Retina (tissue), 1 donor: ENCODE measurements around the gene C4orf17.
A peak's percentile ranks its signal among the peaks of the same experiment; 100 is the strongest.

Experiments
- DNase-seq: peaks from one replicate; pipeline ENCODE4 v3.0.0-alpha.2; 2016

Gene C4orf17

DNA sequence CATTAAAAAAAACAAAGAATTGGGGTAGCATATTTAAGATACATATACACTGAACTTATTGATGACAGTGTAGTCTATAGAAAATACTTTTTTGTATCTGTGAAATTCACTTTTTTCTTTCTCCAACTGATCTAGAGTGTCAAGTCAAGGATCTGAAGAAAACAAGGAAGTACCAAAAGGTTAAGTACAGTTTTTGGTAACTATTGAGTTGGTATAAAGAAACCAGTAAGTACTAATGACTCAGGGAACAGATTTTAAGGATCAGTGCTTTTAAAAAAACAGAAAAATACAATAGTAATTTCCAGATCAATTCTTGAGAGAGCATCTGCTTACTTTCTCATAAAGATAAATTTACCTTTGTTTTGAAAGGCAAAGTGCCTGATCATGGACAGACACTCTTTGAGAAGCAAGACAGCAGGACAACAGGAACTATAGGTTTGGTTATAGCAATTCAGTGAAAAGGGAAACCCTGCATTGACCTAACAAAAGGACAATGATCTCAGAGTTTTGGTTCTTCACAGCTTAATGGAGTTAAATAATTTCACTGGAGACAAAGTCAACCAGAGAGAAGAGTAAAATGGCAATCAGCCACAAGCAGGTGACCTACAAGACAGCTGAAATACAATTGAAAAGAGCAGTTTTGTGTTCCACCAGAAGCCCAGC is 29.6 kb downstream of the C4orf17 start:
- DNase-seq: no peak

DNA sequence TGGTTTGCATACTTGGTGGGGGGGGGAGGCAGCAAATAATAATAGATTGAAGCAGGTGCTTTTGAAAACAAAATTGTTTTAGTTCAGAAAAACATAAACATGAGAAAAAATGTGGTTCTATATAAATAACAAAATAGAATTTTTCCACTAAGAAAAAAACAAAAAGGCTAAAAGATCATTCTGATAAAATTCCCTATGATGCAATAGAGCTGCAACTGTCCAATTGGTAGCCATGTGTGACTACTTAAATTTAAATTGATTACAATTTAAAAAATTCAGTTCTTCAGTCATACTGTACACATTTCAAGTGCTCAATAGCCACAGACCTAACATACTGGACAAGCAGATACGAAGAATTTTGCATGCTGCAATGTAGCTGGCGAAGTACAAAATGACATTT is 42.1 kb downstream of the C4orf17 start:
- no peak for DNase-seq

DNA sequence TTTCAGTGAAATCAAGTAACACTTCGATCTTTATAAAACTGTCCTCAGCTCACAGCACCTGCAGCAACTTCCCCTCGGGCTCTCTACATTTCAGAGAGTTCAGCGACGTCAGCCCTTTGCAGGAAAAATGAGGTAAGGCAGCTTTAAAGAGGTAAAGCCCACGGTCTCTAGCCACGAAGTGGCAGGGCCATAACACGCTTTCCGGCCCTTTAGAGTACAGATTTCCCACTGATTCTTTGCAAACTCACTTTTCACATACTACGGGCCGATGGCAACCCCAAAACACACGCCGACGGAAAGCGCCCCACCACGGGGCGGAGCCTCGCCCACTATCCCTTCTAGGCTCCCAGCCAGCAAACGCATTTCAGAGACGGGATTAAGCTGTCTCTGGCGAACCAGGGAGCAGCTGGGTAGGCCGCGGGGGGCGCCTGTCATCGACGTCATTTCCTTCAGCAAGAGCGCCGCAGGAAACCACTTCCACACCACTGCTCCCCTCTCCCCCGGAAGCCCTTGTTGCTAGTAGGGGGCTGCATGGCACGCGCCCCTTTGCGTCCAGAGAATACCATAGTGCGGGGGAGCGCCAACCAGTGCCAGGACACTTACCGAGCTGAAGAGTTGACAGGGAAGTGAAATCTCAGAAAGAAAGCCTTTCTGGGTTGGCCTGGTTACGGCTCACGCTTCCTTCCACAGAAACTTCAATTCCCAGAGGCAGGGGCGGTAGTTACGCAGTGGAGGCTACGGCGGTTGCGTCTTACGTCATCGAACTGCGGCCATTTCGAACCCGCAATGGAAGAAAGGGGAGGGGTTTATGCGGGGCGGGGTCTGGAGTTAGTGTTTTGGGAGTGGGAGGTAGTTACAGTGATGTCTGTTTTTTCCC is 52.7 kb downstream of the C4orf17 start, which contains the start of gene TRMT10A:
Gene TRMT10A (minus strand): TSS at position 730 of the 877 bp plus-strand sequence. CDS start 4,701 bp downstream, outside the sequence.
- peak; percentile 100 for DNase-seq

DNA sequence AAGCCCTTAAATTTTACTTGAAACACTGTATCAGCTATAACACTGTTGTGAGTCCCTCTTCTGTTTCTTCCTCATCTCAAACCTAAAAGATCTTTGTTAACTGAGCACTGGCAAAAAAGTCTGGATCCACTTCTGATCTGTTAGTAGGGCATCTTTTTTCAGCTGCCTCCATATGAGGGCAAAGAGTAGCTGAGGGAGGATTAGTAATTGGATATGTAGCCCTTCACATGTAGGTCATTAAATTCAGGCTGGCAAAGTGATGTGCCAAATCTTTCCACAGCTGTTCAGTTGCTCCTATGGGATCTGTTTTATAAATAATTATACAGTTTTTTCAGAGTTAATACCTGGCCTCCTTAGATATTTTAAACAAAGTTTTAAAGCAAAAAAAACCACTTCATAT is 54.1 kb downstream of the C4orf17 start:
- DNase-seq: no peak

DNA sequence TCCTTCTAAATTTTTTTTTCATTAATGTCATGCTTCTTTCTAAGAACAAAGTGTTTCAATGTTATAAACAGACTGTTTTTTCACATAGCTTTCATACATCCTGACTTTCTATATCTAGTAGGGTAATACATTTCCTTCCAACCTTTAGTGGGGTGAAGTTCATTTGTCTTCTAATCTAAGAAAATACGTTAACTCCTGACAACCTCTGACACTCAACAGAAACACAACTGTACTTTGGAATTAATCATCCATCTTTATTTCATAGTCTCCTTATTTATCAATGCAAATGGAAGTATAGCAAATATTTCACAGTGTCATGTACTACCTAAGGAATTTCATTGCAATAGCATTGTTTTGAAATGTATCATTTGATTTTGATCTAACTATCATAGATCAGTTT is 61.1 kb downstream of the C4orf17 start:
- DNase-seq: no peak

DNA sequence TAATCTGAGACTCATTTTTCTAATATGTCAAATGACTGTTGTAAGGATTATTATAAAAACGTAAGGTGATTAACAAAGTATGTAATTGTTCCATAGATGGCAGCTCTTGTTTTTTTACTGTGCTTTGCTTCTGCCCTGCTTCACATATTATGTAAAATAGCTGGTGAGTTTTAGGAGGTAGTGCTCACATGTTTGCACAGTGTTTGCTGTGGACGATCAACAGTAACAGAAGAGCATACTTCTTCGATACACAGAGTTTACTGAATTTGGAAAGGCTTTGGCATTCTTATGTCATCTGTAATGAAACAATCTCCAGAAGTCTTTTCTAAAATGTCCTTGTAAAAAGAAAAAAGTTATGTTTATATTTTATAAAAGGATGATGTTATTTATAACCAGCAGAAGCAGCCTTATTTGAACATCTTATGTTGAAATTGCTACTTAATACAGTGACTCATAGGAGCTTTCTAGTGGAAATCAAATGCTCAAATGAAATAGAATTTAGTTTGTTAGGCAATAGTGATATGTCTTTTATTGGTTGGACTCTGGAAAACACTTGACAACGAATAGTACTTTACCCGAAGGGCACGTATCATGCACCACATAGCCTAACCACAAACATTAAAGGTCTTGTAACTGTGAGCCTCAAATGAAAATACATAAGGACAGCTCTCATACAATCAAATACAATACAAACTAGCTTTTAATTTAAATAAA is 61.9 kb downstream of the C4orf17 start:
- no peak for DNase-seq

DNA sequence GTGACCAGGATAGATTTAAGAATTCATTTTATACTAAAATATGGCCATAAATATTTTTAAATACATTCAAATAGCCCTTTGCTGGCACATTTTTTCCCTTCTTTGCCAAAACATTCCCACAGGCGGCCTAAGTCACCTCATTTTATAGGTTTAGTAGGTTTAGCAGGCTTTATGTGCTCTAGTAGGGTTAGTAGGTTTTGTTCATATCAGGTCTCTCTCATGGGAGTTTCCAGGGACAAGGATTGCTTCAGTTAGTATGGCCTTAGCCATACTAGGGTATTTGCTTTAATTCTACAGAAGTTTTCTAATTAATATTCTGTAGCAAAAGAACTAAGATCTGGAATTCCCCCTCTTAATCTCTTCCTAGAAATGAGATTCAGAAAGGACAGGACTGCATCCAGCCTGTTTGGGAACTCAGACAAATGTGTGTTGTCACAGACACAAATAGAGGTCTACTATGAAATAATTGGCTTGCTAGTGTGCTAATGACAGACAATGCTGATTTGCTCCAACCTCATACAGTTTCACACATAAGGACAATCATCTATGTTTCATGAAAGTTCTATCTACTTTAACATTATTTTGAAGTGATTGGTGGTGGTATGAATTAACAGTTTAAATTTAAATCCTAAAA is 63.0 kb downstream of the C4orf17 start:
- no peak for DNase-seq

DNA sequence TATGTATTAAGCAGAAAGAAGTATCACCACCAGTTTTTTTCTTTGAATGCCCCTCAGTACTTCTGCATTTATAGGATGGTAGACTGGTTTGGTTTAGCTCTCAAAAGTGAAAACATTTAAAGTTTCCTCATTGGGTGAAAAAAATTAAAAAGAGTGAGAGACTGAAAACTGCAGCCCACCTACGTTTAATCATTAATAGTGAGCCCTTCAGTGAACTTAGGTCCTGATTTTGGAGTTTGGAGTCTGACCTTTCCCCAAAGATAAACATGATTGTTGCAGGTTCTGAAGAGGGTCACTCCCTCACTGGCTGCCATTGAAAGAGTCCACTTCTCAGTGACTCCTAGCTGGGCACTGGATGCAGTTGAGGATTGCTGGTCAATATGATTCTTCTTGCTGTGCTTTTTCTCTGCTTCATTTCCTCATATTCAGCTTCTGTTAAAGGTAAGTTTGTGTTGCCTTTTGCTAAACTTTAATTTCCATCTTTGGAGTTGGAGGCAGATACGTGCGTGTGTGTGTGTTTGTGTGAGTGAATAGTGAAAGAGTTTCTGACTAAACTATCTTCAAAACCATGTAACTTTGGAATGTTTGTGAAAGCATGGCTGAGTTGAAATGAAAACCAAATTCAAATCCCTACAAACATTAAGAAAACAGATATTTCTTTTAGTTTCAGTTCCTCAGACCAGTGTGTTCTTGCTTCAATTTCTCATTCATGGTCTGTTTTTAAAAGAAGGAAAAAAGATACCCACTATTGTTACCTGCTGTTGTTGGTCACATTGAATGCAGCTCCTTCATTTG is 63.9 kb downstream of the C4orf17 start, which contains the start of gene MTTP:
Gene MTTP (plus strand): TSS at position 295 of the 795 bp plus-strand sequence. CDS start 86 bp downstream, at position 381.
- DNase-seq: no peak

DNA sequence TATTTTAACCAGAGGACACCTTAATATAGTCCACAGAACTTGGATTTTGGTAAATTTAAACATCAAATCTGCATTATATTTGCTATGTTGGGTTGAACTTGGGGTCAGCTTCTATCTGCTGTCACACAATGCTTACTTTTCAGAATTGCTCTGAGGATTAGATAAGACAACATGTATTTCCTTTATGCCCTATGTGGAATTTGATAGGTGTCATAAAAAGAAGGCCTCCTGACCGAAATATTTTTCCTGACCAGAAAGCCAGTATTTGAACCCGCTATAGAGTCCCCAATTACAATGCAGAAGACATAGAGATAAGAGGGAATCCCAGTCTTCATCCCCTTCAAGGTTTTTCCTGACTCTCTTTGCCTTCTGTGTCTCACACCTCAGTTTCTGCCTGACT is 67.9 kb downstream of the C4orf17 start:
- DNase-seq: no peak

DNA sequence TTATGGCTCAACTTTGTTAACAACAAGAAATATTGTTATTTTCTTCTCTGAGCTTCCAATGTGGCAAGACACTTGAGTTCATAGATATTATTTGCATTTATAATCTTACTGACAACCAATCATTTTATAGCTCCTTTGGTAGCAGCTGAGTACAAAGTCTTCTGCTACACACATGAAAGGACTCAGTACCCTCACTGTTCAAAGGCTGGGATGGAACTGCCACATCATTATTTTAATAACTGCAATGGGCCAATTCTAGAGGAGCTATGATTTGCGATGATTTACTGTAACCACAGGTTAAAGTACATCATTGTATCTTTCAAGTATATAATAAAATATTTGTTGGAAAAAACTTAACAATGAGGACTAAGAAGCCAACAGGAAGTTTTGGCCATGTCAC is 74.7 kb downstream of the C4orf17 start:
- DNase-seq: no peak

DNA sequence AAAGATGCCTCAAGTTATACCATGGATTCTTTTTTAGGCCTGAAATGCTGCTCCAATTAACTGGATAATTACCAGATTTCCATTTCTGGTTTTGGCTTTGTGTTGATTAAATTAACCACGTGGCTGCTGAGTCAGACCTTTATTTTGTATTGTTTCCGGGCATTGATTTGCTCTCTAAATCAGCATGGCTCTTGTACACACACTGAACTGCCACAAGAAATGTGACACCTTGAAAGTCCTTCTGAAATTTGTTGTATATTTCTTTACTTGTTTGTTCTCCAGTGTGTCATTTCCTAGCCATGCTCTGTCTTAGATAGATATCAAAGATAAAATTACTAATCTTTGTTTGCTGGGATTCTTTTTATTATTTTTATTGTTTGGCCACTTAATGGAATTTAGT is 75.5 kb downstream of the C4orf17 start:
- DNase-seq: no peak

DNA sequence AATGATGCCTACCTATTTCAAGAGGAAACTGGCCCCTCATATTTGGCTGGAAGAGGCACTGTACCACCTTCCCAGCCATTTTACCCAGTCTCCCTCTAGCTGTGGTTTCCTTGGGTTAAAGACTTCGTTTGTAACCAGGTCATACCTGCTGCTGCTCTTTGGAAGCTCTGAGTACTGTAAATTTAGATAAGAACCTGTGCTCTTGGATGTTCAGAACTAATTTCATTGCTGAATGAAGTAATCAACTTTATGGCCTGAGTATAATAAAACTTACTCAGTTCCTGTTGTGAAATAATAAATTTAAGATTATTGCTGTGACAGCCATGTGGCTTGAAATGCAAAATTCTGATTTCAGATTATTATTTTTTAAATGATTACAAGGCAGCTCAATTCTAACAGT is 76.0 kb downstream of the C4orf17 start:
- no peak for DNase-seq

DNA sequence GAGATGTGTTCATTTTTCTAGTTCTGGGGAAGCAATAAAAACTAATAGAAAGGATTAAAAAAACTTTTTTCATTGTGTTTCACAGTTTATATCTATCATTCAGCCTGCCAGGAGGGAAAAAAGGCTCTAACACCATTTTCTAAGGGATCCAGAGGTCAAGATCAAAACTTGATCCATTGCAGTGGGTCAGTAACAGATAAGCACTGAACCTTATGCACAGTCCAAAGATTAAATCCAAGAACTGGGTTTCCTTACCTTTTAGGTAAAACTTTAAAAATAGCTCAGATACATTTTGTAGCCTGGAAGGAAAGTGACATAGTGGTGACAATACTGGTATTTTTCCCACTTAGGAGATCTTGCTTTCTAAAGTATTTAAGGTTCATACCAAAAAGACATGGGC is 76.5 kb downstream of the C4orf17 start:
- no peak for DNase-seq

DNA sequence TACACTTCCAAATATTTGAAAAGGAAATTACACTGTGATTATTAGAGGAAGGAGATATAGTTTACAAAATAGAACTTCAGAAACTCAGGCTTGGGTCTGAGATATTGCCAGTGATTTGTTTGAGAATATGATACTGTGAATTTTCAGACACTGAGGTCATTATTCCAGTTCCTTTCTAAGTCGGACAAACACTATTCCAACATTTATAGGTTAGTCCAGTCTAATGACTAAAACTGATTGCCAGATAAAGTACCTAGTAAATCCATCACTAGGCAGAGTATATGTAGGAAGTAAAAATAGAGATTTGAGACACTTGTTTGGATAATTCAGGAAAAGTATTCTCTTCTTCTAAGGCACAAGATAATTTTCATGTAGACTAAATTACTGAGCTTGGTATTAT is 77.0 kb downstream of the C4orf17 start:
- DNase-seq: no peak

DNA sequence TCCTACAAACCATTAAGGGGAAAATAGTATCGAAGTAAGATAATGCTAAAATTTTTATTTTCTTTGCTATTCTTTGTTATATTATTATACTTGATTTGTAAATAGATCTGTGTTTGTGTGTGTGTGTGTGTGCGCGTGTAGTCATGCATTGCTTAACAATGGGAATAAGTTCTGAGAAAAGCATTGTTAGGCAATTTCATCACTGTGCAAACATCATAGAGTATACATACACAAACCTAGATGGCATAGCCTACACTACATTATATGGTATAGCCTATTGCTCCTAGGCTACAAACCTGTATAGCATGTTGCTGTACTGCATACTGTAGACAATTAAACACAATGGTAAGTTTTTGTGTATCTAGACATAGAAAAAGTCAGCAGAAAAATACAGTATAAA is 80.9 kb downstream of the C4orf17 start:
- DNase-seq: no peak
